GM23248 (cell line): ENCODE data around the gene S100B.

Source experiments
- EZH2 ChIP-seq: fragments of 200-600 bp; sonication (generic); IDR thresholded peaks from 2 replicates; pipeline ENCODE4 v1.6.1; 2018; ENCODE audit warnings: antibody characterized with exemption, mild to moderate bottlenecking; ENCODE audit not compliant: insufficient read depth, poor library complexity, severe bottlenecking
- EZH2phosphoT487 ChIP-seq: fragments of 200-600 bp; sonication (generic); IDR thresholded peaks from 2 replicates; pipeline ENCODE4 v1.6.1; 2018; ENCODE audit warnings: antibody characterized with exemption, moderate library complexity, mild to moderate bottlenecking, low read depth; ENCODE audit not compliant: insufficient read depth

DNA sequence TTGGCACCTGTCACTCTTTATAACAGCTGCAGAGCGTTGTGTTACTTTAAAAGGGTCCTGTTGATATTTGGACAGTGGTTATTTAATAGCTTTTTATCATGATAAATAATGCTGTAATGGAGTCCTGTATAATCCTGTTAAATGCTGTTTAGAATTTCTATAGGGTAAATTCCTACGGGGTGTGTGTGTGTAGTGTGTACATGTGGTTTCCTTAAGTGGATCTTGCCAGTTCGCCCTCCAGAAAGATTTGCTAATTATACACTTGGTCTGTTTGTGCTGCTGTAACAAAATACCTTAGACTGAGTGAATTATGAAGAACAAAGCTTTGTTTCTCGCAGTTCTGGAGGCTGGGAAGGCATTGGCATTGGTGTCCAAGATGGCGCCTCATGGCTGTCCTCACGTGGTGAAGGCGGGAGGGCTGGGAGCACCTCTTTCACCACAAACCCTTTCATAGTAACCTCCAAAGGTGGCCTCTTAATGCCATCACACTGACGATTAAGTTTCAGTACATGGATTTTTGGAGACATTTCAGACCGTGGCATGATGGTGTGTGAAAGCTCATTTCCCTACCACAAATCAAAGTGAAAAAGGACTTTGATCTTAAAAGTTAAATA lies 41.8 kb upstream of the S100B start:
- TF ChIP-seq EZH2 (no peak), EZH2phosphoT487 (no peak)
